ENCODE results near the gene GAS2L3. TPM values are rescaled to one million over a fixed set of nuclear protein-coding genes. Genes with fewer than 3 reads are reported as not detected.

GAS2L3 gene
- total and polyA plus RNA-seq, 9 of the 15 experiments (the other 6 are each of a cell fraction or from before 2014, with no cell fraction given): 1.5 to 9.8 (median 3.5) TPM

DNA sequence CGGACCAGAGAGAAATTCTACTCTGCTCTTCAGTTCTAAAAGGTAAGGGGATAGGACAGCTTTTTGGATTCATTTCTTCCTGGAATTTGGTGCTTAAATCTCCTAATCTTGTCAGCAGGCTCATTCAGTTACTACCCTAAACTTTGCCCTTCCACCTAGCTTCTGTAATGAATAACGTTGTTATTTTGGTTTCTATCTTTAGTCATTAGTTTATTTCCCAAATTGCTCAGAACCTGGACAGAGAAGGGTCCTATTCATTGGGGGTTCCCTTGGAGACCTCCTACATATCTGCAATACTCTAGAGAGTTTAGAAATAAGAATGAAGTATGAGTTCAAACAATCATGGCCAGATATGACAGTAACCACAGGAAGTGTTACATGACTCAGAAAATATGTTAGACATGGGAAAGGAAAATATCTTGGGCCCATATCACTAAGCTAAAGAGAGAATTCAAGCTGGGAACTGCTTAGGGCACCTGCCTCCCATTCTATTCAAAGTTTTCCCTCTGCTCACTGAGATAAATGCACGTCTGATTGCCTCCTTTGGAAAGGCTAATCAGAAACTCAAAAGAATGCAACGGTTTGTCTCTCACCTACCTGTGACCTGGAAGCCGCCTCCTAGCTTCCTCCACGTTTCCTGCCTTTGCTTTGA, 87.9 kb downstream of the GAS2L3 start:
- no peaks in the 10 kb centered on the region for H3K9me3 ChIP-seq (replicated peaks; ENCODE audit: control insufficient read depth, insufficient read depth, low read depth, low read length)
- no peak for DNase-seq (ENCODE audit: extremely low read depth in 1 of 4, low spot score in 3 of 4)
- no peak overlapping the region for H3K4me3 ChIP-seq
- no peak overlapping the region for H3K27ac ChIP-seq (ENCODE audit: extremely low read depth, low read depth, low read length)
- no peaks in the 10 kb centered on the region for H3K9me1 ChIP-seq (ENCODE audit: control insufficient read depth, insufficient read depth, low read length)
- WGBS (ENCODE audit: insufficient coverage, low coverage, missing lambda C conversion rate): 2% methylated on average over 6 of the region's 6 CpGs
- H2AFZ ChIP-seq (ENCODE audit: low read depth, low read length): no peak overlapping the region
- H3K4me1 ChIP-seq (replicated peaks in 1 of 2; ENCODE audit: control insufficient read depth in 2 of 2, insufficient read depth in 2 of 2, low read length in 2 of 2): no peaks in the 10 kb centered on the region
- no peaks in the 10 kb centered on the region for H3K27me3 ChIP-seq (ENCODE audit: control insufficient read depth in 2 of 2, insufficient read depth in 2 of 2, low read length in 2 of 2)
- H3K4me2 ChIP-seq (ENCODE audit: insufficient read depth, low read length): no peak overlapping the region
- TF ChIP-seq SPI1 (IDR thresholded peaks at IDR 0.05; ENCODE audit: borderline replicate concordance, low read depth, low read length): no peak
- TF ChIP-seq, protein P1, sequence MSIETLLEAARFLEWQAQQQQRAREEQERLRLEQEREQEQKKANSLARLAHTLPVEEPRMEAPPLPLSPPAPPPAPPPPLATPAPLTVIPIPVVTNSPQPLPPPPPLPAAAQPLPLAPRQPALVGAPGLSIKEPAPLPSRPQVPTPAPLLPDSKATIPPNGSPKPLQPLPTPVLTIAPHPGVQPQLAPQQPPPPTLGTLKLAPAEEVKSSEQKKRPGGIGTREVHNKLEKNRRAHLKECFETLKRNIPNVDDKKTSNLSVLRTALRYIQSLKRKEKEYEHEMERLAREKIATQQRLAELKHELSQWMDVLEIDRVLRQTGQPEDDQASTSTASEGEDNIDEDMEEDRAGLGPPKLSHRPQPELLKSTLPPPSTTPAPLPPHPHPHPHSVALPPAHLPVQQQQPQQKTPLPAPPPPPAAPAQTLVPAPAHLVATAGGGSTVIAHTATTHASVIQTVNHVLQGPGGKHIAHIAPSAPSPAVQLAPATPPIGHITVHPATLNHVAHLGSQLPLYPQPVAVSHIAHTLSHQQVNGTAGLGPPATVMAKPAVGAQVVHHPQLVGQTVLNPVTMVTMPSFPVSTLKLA (conservative IDR thresholded peaks at IDR 0.05): no peak
- TF ChIP-seq KAT8 (IDR thresholded peaks at IDR 0.05; ENCODE audit: low read depth): no peak
- TF ChIP-seq CSDE1 (IDR thresholded peaks at IDR 0.05): no peak
- TF ChIP-seq, protein P2, sequence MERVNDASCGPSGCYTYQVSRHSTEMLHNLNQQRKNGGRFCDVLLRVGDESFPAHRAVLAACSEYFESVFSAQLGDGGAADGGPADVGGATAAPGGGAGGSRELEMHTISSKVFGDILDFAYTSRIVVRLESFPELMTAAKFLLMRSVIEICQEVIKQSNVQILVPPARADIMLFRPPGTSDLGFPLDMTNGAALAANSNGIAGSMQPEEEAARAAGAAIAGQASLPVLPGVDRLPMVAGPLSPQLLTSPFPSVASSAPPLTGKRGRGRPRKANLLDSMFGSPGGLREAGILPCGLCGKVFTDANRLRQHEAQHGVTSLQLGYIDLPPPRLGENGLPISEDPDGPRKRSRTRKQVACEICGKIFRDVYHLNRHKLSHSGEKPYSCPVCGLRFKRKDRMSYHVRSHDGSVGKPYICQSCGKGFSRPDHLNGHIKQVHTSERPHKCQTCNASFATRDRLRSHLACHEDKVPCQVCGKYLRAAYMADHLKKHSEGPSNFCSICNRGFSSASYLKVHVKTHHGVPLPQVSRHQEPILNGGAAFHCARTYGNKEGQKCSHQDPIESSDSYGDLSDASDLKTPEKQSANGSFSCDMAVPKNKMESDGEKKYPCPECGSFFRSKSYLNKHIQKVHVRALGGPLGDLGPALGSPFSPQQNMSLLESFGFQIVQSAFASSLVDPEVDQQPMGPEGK (CRISPR knock-in tag; IDR thresholded peaks at IDR 0.05; ENCODE audit: borderline replicate concordance): no peak
- intact Hi-C loops (cut with micrococcal nuclease): no loop called here
- POLR2A ChIA-PET: interaction anchor here (0.6 kb wide), 1 partner anchor 385 kb away, joined by 3 read pairs; no protein-coding TSS in a partner anchor
- H3K36me3 ChIP-seq (ENCODE audit: control insufficient read depth, insufficient read depth, low read length): no peaks in the 10 kb centered on the region
- CTCF ChIA-PET (ENCODE audit: low intra/inter-chr PET ratio): no interaction called here
- no peak for ATAC-seq
- no peak for FAIRE-seq
- no peaks in the 10 kb centered on the region for H3K79me2 ChIP-seq (ENCODE audit: control insufficient read depth, insufficient read depth, low read length)
- H3K9ac ChIP-seq (ENCODE audit: insufficient read depth in 1 of 2, low read depth in 2 of 2, low read length in 2 of 2): no peak overlapping the region
- no peaks in the 10 kb centered on the region for H4K20me1 ChIP-seq (replicated peaks; ENCODE audit: control insufficient read depth, insufficient read depth, low read length)
- no TSS peak for BruUV-seq (replicated peaks)
- in situ Hi-C loops (cut with MboI): no loop called here
